Ramos (cell line): ENCODE results near the gene COQ8A.

Source experiments
- in situ Hi-C: fragments of 300-500 bp; cut with MboI; formaldehyde crosslinking; loops from one replicate; pipeline ENCODE4 v1.14.3; 2022; ENCODE audit warnings: low sequenced_read_pairs; ENCODE audit not compliant: unreplicated experiment

COQ8A gene

DNA sequence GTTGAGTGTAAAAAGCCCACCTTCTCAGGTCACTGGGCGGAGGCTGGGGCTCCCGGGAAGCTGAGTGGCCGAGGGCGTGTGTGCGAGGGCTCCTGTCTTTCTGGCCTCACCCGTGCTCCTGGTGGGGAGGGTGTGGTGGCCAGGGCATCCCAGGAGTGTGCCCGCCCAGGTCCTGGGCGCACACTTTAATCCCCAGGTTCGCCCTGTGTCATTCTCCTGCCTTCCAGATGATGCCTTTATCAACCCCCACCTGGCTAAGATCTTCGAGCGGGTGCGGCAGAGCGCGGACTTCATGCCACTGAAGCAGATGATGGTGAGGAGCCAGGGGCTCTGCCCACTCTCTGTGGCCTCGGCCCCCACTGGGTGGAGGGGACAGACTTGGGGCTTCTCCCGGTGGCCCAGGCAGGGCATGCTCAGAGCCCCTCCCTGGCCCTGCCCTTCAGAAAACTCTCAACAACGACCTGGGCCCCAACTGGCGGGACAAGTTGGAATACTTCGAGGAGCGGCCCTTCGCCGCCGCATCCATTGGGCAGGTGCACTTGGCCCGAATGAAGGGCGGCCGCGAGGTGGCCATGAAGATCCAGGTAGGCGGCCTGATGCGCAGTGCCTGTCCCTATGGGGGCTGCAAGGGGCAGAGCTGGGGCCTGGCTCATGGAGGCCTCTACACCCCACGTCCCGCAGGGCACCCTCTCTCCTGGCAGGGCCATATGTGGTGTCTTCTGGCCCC lies 42.5 kb downstream of the COQ8A start:
- in situ Hi-C loops, result no loop called here

DNA sequence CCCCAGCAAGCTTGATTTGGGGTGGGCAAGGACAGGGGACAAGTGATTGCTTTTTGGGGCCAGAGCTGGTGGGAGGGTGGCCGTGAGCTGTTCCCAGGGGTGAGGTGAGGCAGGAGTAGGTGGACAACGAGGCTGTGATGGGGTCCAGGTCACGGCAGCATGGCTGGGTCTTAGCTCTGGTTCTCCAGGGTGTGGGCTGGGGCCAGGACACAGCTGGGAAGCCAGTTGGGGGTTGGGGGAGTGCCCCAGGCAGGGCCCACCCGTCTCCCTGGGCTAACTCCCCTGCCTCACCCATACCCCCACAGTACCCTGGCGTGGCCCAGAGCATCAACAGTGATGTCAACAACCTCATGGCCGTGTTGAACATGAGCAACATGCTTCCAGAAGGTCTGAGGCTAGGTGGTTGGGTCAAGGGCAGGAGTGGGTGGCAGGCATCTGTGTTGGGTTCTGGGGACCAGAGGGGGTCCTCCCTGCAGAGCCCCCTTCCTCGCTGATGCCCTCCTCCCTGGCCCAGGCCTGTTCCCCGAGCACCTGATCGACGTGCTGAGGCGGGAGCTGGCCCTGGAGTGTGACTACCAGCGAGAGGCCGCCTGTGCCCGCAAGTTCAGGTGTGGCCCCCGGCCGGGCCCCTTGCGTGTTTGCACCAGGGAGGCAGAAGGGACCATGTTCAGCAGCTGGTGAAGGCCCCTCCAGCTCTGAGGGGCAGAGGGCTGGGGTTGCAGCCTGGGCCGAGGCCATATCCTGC lies 43.3 kb downstream of the COQ8A start:
- in situ Hi-C loops, result no loop called here

DNA sequence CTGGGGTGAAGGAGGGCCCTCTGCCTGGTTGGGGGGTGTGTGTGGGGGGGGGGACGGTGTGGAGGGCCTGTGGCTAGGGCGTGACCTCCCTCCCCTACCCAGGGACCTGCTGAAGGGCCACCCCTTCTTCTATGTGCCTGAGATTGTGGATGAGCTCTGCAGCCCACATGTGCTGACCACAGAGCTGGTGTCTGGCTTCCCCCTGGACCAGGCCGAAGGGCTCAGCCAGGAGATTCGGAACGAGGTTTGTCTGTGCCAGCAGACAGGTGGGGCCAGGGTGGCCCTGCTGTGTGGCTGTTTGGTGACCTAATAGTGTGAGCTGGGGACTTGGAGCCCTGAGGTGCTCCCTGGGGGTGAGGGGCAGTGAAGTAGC lies 43.9 kb downstream of the COQ8A start:
- in situ Hi-C loops, result no loop called here

DNA sequence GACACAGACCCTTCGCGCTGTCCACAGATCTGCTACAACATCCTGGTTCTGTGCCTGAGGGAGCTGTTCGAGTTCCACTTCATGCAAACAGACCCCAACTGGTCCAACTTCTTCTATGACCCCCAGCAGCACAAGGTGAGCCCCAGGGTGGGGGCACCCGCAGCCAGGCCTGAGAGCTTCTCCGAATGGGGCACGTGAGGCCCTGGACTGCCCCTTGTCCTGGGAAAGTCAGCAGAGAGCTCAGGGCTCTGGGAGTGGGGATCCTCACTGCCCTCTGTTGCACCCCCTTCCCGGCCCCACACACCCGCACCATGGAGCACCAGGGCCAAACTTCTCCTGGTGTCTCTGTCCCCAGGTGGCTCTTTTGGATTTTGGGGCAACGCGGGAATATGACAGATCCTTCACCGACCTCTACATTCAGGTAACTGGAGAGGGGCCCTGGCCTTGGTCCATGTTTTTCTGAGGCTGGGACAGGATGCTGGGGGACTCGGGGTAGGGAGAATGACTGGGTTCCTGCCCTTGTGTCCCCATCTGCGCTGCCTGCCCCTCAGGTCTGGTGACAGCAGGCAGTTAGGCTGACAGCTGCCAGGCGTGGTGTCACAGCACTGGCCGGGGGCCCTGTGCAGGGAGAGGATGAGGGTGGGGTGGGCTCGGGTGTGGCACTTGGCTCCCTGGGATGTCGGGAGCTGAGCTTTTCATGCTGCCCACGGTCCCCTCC lies 44.6 kb downstream of the COQ8A start:
- in situ Hi-C loops, result no loop called here

DNA sequence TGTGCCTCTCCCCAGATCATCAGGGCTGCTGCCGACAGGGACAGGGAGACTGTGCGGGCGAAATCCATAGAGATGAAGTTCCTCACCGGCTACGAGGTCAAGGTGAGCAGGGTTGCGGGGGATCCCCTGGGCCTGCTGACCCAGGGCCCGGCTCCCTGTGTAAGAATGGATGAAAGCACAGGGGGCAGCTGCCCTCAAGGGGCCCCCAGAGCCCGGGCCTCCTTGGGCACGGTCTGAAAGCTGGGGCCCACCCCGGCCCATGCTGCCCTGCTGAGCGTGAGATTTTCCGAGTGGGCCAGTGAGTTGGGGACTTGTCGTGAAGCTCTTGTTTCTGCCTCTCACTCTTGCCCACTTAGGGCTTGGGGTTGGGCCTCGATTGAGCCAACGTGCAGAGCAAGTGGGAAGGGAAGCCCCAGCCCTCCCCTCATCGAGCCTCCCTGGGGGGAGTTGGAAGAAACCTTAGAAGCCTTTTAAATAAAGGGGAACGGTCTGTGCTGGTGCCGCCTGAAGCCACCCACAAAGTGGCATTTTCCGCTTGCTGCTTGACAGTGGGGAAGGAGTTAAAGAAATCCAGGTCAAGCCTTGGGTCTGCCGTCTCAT lies 45.2 kb downstream of the COQ8A start:
- in situ Hi-C loops, result no loop called here

DNA sequence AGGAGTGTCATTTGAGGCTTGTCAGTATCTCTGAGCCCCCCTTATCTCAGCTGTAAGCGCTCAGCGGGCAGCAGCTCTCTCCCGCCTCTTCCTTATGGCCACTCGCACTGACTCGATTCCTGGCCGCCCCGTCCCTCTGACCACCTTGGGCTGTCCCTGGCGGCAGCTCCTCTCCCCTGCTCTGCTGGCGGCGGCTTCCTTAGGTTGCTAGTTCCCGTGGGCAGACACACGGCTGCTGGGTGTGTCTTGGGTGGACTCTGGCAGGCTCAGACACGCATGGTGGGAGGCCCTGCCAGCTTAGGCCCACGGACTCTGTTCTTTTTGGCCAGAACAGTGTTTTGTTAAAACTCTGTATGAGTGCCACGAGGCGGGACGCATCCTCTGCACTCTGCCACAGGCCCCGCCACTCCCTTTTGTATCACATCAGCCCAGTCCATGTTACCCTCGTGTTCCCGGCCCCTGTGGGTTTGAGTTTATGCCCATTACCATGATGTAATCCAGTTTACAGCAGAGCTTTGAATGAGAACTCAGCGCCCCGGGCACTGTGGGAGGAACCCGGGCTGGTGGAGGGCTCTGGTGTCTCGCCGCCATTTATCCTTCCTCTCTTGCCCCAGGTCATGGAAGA lies 45.9 kb downstream of the COQ8A start:
- in situ Hi-C loops, result no loop called here

DNA sequence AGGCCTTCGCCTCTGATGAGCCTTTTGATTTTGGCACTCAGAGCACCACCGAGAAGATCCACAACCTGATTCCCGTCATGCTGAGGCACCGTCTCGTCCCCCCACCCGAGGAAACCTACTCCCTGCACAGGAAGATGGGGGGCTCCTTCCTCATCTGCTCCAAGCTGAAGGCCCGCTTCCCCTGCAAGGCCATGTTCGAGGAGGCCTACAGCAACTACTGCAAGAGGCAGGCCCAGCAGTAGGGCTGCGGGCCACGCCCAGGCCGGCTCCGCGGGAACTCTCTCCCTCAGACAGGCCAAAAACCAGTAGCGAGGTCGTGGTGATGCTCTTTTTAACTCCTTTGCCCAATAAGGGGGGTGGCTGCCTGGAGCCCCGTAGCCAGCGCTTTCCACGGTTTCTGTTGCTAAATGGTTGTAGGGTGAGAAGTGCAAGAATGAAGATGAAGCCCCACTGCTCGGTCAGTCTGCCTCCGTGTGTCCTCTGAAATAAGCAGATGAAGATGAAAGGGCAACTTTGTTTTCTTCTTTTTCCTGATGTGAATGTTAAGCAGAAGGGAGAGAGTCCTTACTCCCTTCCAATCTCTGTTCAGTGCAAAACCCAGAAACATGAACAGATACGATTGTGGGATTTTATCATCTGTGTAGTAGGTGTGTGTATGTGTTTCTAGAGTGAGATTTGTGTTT lies 46.5 kb downstream of the COQ8A start:
- in situ Hi-C loops, result no loop called here

DNA sequence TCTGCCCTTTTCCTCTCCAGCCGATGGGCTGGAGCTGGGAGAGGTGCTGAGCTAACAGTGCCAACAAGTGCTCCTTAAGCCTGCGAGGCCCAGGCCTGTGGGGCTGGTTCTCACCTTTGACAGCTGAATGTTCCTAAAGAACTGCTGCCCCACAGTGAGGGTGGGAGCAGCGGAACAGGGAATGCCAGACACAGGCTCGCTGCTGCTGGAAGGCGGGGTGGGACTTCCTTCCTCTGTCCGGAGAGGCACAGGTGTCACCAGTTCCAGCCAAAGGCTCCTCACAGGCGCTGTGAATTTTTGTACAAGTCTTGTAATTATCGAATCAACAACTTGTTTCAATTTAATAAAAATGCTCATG lies 47.1 kb downstream of the COQ8A start:
- in situ Hi-C loops, result no loop called here

DNA sequence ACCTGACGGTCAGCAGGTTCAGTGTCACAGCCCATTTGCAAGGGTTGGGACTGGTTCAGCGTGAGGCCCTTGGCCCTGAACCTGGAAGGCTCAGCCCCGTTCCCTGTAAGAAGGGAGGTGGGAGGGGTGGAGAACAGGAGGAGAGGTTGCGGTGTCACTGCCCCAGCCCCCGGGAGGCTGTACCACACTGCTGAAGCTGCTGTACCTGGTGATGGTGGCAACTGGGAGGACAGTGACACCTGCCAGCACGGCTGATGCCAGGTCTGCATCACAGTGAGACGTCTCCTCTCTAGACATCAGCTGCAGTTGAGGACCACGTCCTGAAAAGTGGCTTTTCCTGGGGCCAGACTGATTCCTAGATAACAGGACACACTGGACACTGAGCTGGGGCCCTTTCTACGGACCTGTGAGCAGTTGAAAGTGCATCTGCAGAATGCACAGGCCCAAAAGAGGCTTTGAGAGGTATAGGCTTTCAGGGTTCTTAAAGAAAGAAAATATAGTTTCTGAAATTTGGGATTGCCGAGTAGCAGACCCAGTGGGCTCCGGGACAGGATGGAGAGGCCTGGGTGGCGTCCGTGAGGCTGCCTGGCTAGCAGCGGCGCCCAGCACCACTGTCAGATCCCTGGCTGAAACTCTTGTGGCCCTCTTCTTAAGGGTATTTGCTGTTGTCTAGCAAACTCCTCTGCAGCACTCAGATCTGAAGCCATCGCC lies 47.7 kb downstream of the COQ8A start:
- in situ Hi-C loops, result no loop called here

DNA sequence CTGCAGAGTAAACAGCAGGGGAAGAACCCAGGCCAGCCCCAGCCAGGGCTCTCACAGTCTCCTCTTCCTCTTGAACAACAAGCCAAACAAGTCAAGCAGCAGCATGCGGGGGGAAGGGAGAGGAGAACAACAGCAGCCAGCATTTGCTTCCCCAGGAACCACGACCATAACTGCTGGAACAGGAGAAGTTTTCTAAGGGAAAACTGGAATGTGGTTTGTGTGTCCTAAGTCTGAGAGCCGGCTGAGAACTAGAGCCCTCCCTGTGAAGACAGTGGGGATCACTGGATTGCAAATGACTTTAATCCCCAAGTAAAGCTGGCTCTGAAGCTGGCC lies 48.2 kb downstream of the COQ8A start:
- in situ Hi-C loops, result no loop called here

DNA sequence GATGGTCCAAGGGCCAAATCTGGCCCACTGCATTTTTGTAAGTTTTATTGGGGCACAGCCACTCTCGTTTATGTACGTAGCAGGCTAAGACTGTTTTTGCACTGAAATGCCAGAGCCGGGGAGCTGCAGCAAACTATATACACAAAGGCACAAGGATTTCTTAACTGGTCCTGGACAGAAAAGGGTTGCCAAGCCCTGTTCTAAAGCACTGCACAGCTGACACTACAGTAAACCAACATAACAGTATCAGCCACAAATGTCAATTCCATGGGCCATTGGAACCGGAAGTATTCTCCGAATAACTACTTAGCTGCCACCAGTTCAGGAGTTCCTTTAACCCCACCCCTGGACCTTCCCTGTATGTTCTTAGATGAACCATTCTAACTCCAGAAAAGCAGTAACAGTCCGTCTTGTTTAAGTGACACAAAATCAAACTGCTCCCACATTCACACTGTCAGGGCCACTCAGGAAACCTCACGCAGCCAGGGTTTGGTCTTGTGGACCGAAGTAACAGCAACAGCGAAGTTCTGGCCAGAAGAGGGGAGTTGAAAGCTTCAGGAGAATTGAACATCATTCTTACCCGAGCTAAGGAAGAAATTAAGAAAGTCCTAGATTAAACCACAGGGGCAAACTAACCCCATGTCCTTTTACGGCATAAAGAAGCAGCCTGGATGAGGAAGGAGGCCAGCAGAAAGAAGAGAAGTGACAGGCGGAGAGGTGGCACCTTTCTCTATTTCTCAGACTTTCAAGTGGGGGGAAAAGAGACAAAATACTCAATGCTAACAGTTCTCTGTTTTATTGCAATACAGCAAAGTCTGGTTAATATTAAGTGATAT lies 49.2 kb downstream of the COQ8A start:
- in situ Hi-C loops, result no loop called here

DNA sequence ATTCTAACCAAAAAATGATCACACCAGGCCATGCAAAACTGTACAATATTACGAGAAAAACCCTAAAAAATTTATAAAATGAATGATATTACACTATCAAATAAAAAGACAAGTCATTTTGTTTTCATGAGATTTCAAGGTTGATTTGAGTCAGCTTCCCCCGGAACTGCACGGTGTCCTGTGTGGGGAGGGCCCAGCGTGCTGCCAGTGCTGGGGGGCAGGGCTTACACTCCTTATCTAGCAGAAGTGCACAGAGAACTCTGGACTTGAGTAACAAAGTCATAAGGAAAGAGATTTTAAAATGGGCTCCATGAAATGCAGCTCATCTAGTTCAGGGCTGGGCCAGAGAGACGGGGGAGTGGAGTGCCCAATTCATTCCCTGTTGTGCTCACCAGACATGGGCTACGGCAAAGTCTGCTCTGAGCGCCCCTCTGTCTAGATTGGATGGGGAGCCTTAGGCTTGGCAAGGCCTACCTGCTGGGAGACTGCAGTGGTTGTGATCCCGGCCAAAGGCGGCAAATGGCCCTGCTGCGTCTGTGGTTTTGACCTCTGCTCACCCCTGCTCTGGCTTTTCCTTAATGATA lies 50.1 kb downstream of the COQ8A start:
- in situ Hi-C loops, result no loop called here

DNA sequence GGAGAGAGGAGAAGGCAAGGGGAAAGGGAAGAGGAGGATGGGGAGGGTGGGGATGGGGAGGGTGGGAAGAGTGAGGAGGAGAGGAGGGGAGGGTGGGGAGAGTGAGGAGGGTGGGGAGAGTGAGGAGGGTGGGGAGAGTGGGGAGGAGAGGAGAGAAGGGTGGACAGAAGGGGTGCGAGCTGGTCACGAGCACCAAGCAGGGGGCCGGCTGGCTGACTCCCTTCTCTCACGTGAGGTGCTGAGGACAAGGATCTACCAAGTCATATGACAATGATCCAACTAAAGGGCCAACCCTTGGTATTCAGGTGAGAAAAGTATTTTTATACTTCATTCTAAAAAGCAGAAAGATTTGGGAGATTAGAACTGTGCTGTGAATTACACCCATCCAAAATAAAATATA lies 51.8 kb downstream of the COQ8A start:
- in situ Hi-C loops, result no loop called here

DNA sequence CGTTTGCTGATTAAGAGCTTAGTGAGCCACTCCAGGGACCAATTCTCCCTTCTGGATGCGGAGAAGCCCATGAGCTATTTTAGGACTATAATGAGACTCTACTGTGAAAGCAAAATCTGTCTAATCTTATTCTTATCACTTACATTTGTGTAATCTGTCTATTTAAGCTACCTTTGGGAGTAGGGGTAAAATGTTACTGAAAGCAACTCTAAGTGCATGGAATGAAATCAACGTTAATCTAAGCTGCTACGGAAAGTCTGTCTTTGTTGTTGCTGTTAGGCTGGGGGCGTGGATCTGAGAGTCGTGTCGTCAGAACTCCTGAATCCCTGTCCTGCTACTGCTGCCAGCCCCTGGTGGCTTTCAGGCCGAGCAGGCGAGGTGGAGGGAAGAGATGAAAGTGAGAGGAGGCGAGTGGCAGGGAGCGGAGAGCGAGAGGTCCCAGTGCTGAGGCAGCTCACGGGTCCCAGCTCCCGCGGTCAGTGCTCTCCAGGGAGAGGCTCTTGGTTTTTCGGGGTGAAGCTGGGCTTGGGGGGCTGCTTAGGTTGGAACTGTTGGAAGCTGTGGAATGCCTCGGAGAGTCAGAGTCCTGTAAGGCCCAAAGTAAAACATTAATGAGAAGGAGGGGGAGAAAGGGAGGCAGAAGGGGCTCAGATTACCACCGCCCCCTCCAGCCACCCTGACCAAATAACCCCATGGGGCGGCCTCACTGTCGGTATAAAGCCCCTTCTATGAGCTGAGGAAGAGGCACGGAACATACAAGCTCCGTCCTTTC lies 53.9 kb downstream of the COQ8A start:
- in situ Hi-C loops, result no loop called here

DNA sequence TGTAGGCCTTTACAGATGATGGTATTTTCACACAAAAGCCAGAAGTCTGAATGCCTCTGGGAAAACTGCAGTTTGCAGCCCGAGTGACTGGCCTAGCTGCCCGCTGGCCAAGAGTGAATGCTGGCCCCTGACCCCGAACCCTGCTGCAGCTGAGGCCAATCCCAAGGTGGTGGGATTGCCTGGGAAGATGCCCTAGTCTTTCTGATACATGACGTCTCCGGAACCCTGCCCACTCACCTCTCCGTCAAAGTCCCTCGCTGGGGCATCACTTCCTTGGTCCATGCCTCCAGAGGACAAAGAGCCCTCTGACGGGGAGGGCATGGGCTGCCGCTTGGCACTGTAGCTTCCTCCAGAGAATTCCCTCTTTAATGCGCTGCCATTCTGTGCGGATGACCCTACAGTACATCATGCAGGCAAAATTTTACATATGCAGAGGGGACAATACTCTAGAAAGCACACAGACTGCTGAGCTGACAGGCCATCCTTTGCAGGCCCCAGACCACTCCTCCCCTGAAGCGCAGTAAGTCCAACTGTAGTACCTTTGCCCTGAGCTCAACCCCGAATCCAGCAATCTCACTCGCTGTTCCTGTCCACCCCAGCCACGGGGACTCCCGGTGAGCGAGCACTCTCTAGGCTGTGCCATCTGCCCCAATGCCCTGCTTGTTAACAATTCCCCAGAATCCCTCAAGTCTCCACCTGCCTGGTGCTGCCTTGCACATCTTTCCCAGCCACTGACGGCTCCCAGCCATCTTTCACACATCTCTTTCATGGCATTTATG lies 54.7 kb downstream of the COQ8A start:
- in situ Hi-C loops, result no loop called here

DNA sequence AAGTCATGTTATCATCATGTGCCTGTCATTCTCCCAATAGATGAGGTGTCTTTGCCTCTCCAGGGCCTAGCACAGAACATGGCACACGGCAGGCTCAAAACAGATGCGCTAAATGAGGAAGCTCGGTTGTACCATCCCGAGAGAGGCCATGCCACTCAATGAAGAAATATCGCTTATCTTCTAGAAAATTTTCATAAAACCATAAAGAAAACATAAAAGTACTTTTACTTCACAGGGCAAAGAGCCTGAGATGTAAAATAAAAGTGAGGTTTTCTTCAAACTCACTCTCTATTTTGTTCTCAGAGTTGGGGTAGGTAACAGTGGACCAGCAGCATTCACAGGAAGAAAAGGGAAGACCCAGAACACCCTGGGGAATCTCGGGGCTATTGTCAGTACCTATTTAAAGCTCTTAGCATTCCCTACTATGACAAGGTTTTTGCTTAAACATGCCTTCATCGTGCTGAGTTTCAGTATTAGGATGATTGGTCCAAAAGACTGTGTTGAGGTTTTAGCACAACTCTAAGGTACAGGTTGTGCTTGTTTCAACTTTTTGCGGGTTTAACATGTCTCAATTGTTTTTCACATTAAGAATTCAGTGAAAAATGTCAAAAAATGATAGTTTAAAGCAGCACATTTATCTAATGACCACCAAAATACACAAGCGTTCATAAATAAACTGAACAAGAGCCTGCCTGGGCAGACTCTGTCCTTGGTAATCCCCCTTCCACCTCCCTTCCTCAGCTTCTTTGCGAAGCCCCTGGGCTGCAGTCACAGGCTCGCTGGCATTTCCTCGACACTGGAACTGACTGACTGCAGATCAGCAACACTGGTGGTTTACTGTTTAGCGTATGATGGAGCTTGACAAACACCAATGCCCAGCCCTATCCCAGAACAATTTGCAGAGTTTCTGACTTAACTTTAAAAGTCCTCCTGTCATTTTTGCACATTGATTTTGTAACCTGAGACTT lies 55.6 kb downstream of the COQ8A start:
- in situ Hi-C loops, result no loop called here
